Fibroblast of peridontal ligament (primary cell): ENCODE measurements around the gene ZFP1.
A peak's percentile ranks its signal among the peaks of the same experiment; 100 is the strongest.

Experiments
- DNase-seq: peaks from one replicate; pipeline ENCODE4 v3.0.0-alpha.2; 2010; ENCODE audit errors: extremely low read depth

ZFP1 gene

DNA sequence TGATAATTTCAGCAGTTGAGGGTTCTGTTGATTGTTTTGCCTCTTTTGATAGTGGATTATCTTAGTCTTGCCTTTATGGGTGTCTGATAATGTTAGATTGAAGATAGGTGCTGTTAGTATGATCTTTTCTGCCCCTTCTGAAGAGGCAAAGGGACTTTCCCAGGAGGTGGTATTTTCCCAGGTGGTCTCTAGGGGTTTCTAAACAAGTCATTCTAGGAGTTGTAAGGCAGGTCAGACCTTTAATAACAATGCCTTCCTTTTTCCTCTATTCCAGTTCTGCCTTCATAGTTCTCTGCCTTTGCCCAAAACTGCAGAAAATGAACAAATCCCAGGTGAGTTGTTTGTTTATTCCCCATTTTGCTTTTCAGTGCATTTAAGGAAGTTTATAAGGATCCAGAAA is 4.3 kb downstream of the ZFP1 start:
- no peak for DNase-seq

DNA sequence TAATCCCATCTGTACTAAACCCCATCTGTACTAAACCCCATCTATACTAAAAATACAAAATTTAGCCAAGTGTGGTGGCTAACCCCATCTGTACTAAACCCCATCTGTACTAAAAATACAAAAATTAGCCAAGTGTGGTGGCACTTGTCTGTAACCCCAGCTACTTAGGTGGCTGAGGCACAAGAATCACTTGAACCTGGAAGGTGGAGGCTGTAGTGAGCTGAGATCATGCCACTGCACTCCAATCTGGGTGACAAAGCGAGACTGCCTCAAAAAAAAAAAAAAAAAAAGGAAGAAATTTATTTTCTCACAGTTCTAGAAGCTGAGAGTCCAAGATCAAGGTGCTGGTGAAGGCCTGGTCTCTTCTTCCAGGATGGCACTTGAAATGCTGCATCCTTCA is 12.1 kb downstream of the ZFP1 start:
- DNase-seq: no peak

DNA sequence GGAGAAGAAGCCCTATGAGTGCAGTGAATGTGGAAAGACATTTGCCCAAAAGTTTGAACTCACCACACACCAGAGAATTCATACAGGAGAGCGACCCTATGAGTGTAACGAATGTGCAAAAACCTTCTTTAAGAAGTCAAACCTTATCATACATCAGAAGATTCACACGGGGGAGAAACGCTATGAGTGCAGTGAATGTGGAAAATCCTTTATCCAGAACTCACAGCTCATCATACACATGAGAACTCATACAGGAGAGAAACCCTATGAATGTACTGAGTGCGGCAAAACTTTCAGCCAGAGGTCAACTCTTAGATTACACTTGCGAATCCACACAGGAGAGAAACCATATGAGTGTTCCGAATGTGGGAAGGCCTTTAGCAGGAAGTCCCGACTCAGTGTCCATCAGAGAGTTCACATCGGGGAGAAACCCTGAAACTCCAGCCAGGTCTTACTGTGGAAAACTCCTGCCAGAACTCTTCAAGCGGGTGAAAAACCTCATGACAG is 21.6 kb downstream of the ZFP1 start:
- no peak for DNase-seq

DNA sequence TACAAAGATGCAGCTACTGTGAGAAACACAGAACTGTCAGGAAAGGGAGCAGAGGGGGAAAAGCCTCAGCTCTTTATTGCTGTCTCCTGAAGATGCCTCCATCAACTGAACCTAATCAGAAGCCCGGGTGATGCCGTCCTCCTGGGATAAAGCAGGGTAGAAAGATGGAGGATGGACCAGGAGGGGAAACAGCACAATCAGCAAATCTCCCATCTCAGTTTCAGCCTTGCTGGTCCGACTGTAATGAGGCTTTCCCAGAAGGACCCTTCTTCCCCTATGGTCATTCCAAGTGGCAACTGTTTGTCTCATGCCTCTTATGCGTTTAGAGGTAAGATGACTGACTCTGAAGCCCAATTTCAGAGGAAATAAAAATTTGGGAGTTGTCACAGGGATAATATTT is 24.3 kb downstream of the ZFP1 start:
- DNase-seq: no peak

DNA sequence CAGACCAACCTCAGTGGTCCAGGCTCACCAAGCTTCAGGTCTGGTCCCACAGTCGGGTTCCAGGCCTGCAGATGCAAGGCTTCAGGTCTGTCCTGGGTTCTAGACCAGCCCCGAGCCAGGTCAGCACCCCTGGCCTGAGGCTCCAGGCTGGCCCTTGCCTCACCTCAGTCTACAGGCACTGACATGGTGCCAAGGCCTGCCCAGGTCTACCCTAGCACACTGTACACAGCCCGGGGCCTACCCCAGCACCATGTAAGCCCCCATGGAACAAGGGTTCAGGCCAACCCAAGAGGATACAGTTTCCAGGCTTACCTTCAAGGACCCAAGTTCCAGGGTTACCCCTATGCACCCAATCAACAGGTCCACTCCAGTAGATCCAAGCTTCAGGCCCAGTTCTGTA is 26.8 kb downstream of the ZFP1 start:
- DNase-seq: no peak

DNA sequence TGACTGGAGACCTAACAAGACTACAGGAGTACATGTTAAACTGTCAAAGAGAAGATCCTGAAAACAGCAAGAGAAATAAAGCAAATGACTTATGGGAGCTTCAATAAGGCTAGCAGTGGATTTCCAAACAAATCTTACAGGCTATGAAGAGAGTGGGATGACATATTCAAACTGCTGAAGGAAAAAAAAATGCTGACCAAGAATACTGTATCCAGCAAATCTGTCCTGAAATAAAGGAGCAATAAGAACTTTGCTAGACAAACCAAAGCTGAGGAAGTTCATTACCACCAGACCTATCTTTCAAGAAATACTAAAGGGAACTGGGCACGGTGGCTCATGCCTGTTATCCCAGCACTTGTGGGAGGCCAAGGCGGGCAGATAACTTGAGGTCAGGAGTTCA is 28.6 kb downstream of the ZFP1 start:
- DNase-seq: no peak

DNA sequence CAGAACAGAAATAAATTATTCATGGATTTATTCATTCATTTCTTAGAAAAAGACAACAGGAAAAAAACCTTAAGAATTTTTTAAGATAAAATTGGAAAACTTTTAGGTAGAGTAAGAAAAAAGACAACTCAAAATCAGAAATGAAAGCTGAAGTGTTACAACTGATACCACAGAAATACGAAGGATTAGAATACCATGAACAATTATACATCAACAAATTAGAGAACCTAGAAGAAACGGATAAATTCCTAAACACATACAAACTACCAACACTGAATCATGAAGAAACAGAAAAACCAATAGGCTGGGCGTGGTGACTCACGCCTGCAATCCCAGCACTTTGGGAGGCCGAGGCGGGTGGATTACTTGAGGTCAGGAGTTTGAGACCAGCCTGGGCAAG is 30.9 kb downstream of the ZFP1 start:
- DNase-seq: no peak

DNA sequence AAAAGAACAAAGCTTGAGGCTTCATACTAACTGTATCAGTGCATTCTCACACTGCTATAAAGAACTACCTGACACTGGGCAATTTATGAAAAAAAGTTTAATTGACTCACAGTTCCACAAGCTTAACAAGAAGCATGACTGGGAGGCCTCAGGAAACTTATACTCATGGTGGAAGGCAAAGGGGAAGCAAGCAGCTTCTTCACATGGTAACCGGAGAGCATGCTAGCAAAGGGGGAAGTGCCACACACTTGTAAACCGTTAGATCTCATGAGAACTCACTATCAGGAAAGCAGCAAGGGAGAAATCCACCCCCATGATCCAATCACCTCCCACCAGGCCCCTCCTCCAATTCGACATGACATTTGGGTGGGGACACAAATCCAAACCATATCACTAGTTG is 33.3 kb downstream of the ZFP1 start:
- no peak for DNase-seq

DNA sequence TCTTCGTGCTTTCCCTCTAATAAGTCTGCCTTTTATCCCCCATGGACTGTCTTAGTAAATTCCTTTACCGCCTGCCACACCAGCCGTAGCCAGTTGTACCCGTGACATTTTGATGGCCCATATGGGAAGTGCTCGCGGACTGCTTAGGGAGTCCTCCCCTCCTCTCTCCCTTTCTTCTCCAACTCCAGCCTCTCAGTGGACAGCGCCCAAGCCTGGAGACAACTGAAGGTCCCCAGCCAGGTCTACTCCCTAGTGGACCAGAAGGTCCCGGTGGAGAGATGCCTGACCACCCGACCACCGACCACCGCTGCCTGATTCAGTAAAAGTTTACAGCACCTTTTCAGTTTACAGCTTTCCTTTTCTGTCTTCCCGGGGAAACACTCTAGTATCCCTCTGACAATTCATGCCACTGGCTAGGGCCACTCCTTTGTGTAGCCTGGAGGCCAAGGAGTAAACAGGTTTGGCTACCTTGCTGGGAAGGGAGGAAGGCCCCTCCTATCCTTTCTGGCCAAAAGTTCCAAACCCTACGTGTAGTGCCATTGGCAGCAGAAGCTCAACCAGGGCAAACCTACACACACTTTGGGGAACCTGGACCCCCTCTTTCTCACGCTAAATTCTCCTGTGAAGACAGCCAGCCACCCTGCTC is 40.6 kb downstream of the ZFP1 start:
- DNase-seq: no peak

DNA sequence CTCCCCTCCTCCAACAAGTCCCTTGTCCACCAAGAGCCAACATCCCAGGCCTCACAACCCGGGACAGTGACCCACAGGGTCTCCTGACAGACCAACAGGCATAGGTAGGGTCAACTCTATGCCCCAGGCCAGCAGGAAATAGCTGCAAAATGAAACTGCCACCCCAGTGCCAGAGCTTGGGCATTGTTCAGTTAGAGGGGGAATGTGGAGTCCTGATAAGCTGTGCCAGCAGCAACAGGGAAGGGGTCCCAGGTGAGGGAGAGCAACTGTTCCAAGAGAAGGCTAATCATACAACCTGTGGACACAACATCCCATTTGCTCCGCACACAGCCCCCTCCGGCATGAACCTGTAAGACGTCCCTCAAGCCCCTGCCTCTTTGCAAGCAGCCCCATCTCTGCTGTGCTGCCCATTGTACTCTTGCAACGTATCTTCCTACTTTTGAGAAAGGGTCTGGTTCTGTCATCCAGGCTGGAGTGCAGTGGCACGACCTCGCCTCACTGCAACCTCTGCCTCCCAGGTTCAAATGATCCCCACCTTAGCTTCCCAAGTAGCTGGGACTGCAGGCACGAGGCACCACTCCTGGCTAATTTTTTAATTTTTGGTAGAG is 41.4 kb downstream of the ZFP1 start:
- DNase-seq: no peak

DNA sequence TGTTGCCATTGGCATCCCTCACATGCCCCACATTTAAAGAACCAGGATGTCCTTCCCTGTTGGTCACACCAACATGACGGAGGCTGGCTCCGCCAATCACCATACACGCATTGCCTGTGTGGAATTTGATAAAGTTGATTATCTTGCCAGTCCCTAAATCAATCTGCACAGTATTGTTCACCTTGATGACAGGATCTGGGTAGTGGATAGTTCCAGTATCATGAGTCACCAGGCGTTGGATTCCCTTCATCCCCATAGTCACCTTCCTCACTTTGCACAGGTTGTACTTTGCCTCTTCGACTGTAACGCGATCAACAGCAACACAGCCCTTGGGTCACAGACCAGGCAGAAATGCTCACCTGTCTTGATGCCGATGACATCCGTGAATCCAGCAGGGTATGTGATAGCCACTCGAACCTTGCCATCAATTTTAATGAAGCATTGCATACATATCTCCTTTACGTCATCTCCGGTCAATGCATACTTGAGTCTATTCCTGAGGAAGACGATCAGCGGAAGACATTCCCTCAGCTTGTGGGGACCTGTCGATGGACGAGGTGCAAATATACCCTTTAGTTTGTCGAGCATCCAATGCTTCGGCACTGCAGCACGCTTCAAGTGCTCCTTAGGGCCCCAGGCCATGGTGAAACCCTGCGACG is 44.4 kb downstream of the ZFP1 start:
- no peak for DNase-seq

DNA sequence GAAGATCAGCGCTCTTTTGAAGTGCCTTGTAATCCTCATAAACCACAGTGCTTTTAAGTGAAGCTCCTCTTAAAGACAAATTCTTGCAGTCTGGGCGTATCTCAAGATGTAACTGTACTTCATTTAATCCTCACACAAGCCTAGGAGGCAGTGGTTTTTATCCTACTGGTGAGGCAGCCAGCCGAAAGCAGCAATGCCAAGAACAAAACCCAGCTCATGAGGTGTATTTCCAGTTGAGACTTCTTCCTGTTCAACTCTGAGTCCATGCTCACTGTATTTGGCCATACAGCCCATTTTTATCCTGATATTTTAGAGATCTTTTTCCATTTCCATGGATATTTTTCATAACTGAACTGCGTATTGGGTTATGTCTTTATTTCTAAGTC is 44.9 kb downstream of the ZFP1 start:
- no peak for DNase-seq

DNA sequence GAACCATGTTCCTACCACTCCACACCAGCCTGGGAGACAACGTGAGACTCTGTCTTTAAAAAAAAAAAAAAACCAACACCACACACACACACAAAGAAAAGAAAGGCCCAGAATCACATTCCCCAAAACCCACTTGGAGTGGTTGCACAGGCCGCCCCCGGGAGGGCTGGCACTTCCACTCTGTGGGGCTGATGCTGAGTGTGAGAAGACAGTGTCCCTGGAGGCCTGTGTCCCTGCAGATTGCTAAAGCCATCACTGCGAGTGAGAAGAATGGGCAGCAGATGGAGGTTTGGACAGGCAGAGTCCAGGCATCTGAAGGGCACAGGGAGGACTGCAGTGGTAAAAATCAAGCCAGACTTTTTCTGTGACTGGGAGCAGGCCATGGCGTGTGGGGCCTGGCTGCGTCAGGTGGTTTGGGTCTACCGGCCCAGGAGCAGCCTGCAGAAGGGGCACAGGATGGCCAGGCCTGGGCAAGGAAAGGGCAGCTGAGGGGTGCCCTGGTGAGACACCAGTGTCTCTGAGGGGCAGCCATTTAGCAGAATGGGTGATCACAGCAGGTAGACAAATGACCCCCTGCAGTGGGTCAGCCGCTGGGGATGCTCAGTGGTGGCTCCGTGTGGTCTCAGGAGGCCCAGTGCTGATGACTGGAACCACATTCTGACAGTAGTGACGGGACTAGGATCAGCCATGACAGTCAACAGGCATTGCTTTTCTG is 45.6 kb downstream of the ZFP1 start:
- no peak for DNase-seq

DNA sequence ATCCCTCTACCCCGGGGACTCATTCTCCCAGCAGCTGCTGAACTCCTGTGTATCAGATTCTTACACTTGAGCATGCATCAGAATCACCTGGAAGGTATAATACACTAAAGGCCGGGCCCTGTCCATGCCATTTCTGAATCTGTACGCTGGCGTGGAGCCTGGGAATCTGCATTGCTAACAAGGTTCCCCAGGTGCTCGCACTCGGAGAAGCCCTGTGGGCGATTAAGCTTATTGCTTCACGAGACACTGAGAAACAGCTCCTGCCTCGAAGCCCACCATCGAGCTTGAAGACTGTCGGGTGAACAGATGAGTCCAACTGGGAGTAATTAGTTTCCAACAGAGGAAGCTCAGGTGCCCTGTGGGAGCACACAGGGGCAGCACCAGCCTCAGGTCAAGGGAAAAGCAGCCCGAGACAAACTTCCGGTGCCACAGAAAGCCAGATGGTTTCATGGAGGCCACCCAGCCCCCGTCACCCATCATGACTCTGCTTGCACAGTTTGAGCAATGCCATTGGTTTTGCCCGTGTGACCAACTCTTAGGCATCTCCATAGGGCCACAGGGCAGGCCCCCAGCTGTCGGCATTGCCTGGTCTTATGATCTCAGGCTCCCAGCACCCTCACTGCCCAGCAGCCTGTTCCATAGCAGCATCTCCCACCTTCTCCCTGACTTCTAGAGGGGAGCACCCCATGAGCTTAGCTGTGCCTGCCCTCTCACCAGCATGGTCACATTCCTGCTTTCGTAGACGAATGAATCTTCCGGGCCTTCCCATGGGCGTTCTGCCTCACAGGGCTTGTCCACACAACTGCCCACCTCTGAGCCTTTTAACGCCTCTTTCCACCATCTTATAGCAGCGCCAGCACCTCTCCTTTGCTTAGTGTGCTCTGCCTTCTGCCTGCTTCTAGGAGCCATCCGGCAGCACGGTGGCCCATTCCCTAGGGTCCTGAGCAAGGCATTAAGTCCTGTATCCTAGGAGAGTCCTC is 47.8 kb downstream of the ZFP1 start:
- no peak for DNase-seq

DNA sequence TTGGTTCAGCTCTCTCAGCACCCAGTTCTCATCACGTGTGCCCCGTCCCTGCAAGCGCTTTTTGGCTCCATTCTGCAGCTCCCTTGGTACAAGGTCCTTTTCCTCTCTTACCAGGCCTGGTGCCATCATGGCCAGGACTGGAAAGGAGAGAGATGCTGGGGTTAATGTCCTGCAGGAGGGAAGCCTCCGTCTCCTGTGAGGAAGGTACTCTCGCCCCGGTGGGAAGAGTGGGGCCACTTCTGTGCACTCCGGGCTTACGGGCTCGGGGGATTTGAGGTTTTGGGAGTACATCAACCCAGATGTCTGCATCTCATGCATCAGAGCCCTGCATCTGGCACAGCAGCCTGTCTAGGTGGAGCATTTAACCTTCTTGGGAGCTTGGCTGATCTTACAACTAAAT is 48.5 kb downstream of the ZFP1 start:
- no peak for DNase-seq

DNA sequence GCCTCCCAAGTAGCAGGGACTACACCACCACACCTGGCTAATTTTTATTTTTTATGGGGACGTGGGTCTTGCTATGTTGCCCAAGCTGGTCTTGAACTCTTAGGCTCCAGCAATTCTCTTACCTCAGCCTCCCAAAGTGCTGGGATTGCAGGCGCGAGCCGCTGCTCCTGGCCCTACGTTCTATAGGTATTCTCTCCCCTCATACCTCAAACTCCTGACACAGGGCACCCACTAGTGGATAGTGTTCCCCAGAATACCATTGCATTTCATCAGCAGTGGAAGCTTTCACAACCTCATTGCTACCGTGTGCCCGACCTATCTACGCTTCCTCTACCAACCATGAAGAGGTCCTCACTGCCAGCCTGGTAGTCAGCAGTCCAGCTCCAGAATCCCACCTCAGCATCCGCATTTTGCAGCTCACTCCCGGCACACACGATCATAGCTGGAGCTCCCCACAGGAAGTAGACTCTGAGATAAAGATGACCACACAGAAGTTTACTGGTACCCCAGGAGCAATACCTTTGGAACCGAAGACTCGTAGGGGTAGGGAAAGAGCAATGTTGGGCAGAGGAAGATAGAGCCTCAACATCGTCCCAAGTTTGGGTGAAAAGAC is 49.3 kb downstream of the ZFP1 start:
- no peak for DNase-seq

DNA sequence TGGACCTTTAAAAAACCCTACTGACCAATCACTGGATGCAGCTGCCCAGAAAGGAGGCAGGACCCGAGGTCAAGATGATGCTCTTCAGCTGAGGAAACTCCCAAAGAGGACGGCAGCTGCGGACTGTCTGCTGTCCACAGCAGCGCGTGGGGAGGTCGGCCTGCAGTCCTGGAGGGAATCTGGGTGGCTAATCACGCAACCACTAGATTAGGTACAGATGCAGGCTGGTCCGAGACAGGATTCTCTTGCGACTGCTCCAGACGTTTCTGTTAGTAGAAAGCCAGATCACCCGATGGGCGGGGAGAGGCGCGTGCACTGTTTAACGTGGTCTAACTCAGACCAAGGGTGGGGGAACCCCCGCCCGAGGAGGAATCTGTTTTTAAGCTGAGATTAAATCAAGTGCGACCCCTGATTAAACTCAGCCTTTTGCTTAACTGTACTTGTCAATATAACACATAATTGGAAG is 49.8 kb downstream of the ZFP1 start:
- peak; percentile 78 for DNase-seq

DNA sequence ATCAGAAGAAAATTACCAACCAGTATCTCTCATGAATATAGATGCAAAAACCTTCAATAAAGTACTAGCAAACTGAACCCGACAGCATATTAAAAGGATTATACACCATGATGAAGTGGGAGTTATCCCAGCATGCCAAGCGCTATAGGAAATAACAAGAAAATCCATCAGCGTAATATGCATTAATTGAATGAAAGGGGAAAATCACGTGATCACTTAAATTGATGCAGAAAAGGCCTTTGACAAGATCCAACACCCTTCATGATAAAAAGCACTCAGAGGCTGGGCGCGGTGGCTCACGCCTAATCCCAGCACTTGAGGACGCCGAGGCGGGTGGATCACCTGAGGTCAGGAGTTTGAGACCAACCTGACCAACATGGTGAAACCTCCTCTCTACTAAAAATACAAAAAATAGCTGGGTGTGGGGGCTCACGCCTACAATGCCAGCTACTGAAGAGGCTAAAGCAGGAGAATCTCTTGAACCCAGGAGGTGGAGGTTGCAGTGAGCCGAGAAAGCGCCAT is 53.8 kb downstream of the ZFP1 start:
- DNase-seq: no peak

DNA sequence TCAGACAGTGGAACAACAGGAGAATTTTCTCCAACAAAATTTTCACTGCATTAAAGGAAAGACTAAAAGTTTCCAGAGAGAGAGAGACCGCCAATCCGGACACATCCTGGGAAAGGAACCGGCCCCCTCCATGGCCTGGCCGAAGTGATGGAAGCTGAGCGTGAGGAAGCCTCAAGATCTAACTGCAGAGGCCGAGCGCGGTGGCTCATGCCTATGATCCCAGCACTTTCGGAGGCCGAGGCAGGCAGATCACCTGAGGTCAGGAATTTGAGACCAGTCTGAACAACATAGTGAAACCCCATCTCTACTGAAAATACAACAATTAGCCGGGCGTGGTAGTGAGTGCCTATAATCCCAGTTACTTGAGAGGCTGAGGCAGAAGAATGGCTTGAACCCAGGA is 54.8 kb downstream of the ZFP1 start:
- DNase-seq: no peak

DNA sequence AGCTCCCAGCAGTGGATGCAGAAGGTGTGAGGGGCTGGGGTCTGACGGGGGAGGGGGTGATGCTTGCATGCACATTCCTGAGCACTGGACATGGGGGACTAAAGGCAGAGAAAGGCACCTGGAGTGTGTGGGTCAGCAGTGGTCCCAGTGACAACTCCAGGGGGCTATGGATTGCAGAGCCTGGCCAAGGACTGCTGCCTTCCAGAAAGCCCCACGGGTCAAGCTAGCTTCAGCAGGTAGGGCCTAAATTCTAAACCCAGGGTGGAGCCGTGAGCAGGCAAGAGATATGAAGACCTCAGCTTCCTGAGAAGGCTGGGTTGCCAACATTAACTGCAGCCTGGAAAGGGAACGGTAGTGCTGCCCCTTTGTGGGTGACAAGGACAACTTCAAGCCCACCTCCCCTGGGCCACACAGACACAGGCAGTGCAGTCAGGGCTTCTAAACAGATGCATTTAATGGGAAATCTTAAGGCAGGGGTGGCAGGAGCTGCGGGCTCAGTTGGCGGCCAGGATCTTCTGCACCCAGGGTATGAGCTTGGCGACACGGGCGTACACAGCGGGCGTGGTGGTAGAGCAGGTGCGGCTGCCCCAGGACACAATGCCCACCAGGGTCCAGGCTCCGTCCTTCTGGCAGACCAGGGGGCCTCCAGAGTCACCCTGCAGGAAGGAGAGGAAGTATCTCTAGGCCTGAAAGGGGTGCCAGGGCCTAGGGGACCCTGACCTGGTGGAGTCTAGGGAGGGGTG is 55.5 kb downstream of the ZFP1 start:
- no peak for DNase-seq
